CD14-positive monocyte (primary cell): ENCODE results near the gene CSPG4. TPM values are rescaled to one million over a fixed set of nuclear protein-coding genes. Genes with fewer than 3 reads are reported as not detected.

Source experiments
- DNase-seq, 3 donors: peaks; one replicate each; pipeline ENCODE4 v3.0.0-alpha.2; 2011 to 2022
- H2AFZ ChIP-seq: 2 replicates; pipeline ENCODE4 v1.6.0; 2012; ENCODE audit warnings: mild to moderate bottlenecking, low read depth, low read length, inconsistent platforms; ENCODE audit not compliant: insufficient read depth, poor library complexity, severe bottlenecking
- H3K27ac ChIP-seq, 2 donors: 1 replicate in 1 of 2; 2 replicates in 1 of 2; pipeline ENCODE4 v1.5.1; 2012 to 2013; ENCODE audit warnings: low read length in 2 of 2, control low read depth in 1 of 2, inconsistent platforms in 1 of 2, low read depth in 1 of 2, mild to moderate bottlenecking in 1 of 2
- H3K27me3 ChIP-seq, 2 donors: one replicate each; pipeline versions ENCODE4 v1.6.0 to v1.6.1; 2011 to 2013; ENCODE audit warnings: low read length in 2 of 2; ENCODE audit not compliant: control insufficient read depth in 2 of 2, insufficient read depth in 2 of 2
- H3K36me3 ChIP-seq, 2 donors: replicated peaks in 1 of 2; 1 replicate in 1 of 2; 2 replicates in 1 of 2; pipeline versions ENCODE4 v1.5.1 to v1.6.1; 2012 to 2013; ENCODE audit warnings: low read length in 2 of 2, control low read depth in 1 of 2, inconsistent platforms in 1 of 2, mild to moderate bottlenecking in 1 of 2; ENCODE audit not compliant: insufficient read depth in 2 of 2, control insufficient read depth in 1 of 2
- H3K4me1 ChIP-seq, 2 donors: 1 replicate in 1 of 2; 2 replicates in 1 of 2; pipeline versions ENCODE4 v1.5.1 to v1.6.1; 2012 to 2013; ENCODE audit warnings: low read length in 2 of 2, control low read depth in 1 of 2, inconsistent platforms in 1 of 2, mild to moderate bottlenecking in 1 of 2, moderate library complexity in 1 of 2; ENCODE audit not compliant: insufficient read depth in 2 of 2, control insufficient read depth in 1 of 2
- H3K4me2 ChIP-seq: replicated peaks from 2 replicates; pipeline ENCODE3; 2012; ENCODE audit warnings: low read length, moderate library complexity, mild to moderate bottlenecking; ENCODE audit not compliant: poor library complexity, severe bottlenecking; ENCODE audit errors: extremely low read depth
- H3K4me3 ChIP-seq, 3 experiments: fragments of 200-600 bp in 1 of 3; sonication (generic) in 1 of 3; replicated peaks in 1 of 3; 1 replicate in 2 of 3; 2 replicates in 1 of 3; pipeline ENCODE4 v1.5.1; 2011 to 2013; ENCODE audit warnings: low read length in 3 of 3, mild to moderate bottlenecking in 3 of 3, control low read depth in 2 of 3, low read depth in 2 of 3, inconsistent platforms in 1 of 3, moderate library complexity in 1 of 3
- H3K79me2 ChIP-seq: 2 replicates; pipeline ENCODE4 v1.6.0; 2012; ENCODE audit warnings: mild to moderate bottlenecking, control low read depth, inconsistent platforms, low read length, moderate library complexity; ENCODE audit not compliant: insufficient read depth
- H3K9ac ChIP-seq: 2 replicates; pipeline ENCODE4 v1.6.0; 2017; ENCODE audit warnings: low read length, mild to moderate bottlenecking; ENCODE audit not compliant: insufficient read depth, poor library complexity, severe bottlenecking
- H3K9me3 ChIP-seq, 2 donors: replicated peaks in 1 of 2; 1 replicate in 1 of 2; 2 replicates in 1 of 2; pipeline versions ENCODE4 v1.5.1 to v1.6.1; 2012 to 2013; ENCODE audit warnings: low read length in 2 of 2, control low read depth in 1 of 2; ENCODE audit not compliant: control insufficient read depth in 1 of 2, insufficient read depth in 1 of 2
- H4K20me1 ChIP-seq: 2 replicates; pipeline ENCODE4 v1.6.0; 2012; ENCODE audit warnings: mild to moderate bottlenecking, low read length, control low read depth, moderate library complexity; ENCODE audit not compliant: insufficient read depth
- H3K27ac Mint-ChIP-seq, 7 donors: one replicate each; pipeline ENCODE4 v1.8.0; 2020; ENCODE audit warnings: mild to moderate bottlenecking in 7 of 7, mixed read lengths in 7 of 7, moderate library complexity in 6 of 7, inconsistent platforms in 2 of 7
- H3K27me3 Mint-ChIP-seq, 3 donors: one replicate each; pipeline ENCODE4 v1.8.0; 2021 to 2022; ENCODE audit warnings: low read depth in 3 of 3, mild to moderate bottlenecking in 3 of 3, mixed read lengths in 3 of 3, moderate library complexity in 3 of 3, inconsistent platforms in 1 of 3
- H3K36me3 Mint-ChIP-seq, 2 donors: one replicate each; pipeline ENCODE4 v1.8.0; 2020; ENCODE audit warnings: mixed read lengths in 2 of 2, inconsistent platforms in 1 of 2, mild to moderate bottlenecking in 1 of 2
- H3K4me1 Mint-ChIP-seq: one replicate; pipeline ENCODE4 v1.8.0; 2020; ENCODE audit warnings: mild to moderate bottlenecking, mixed read lengths
- H3K4me3 Mint-ChIP-seq, 2 donors: one replicate each; pipeline ENCODE4 v1.8.0; 2020; ENCODE audit warnings: mild to moderate bottlenecking in 2 of 2, mixed read lengths in 2 of 2, moderate library complexity in 1 of 2
- H3K9me3 Mint-ChIP-seq, 7 donors: one replicate each; pipeline ENCODE4 v1.8.0; 2020 to 2022; ENCODE audit warnings: mixed read lengths in 7 of 7, mild to moderate bottlenecking in 6 of 7, moderate library complexity in 6 of 7, inconsistent platforms in 2 of 7
- CTCF ChIP-seq: fragments of 200-600 bp; IDR thresholded peaks from one replicate; pipeline ENCODE4 v1.8.0; 2022; ENCODE audit warnings: antibody characterized with exemption, mild to moderate bottlenecking
- WGBS: methylation state at CpG from one replicate; pipeline ENCODE4 v1.1.5; 2013; ENCODE audit warnings: missing lambda C conversion rate; ENCODE audit not compliant: insufficient coverage; 5-methylcytosine and 5-hydroxymethylcytosine counted together
- intact Hi-C, 2 donors: fragments of 100-400 bp; cut with micrococcal nuclease; formaldehyde crosslinking; loops; one replicate each; pipeline versions ENCODE4 v1.15.0 to v1.15.1; 2023
- polyA plus RNA-seq, 3 donors: library from polyadenylated mRNA; depleted of rRNA in 1 of 3; unstranded in 2 of 3; stranded (reverse) in 1 of 3; fragments of 300-500 nt in 2 of 3; fragments of >200 nt in 1 of 3; fragmentation: Illumina TruSeq in 2 of 3; gene quantifications; 1 replicate in 2 of 3; 2 replicates in 1 of 3; pipeline ENCODE4 v1.2.3, GENCODE V29; 2012 to 2021

CSPG4 gene
- polyA plus RNA-seq, 3 donors = not detected

- H3K27me3 ChIP-seq = no peaks in the 10 kb centered on the region
- no peak overlapping the region for H3K27ac ChIP-seq
- H2AFZ ChIP-seq = no peak overlapping the region
- H3K79me2 ChIP-seq = no peaks in the 10 kb centered on the region
- no peaks in the 10 kb centered on the region for H3K36me3 ChIP-seq
- no peaks in the 10 kb centered on the region for H3K36me3 Mint-ChIP-seq
- no peak overlapping the region for H3K4me3 Mint-ChIP-seq
- no peak overlapping the region for H3K9ac ChIP-seq
- H3K9me3 ChIP-seq = no peaks in the 10 kb centered on the region
- H3K27me3 Mint-ChIP-seq = peaks cover 2 to 5% (median 5%) of the 10 kb centered on the region in 3 donors
- no peak for DNase-seq
- 88% methylated on average over 13 of the region's 16 CpGs for whole genome bisulfite sequencing
- TF ChIP-seq CTCF = no peak
- intact Hi-C loops = no loop called here
- no peaks in the 10 kb centered on the region for H4K20me1 ChIP-seq
- no peaks in the 10 kb centered on the region for H3K4me1 Mint-ChIP-seq
- H3K4me3 ChIP-seq = no peak overlapping the region
- H3K4me2 ChIP-seq = no peak overlapping the region
- H3K9me3 Mint-ChIP-seq = no peaks in the 10 kb centered on the region
- no peak overlapping the region for H3K27ac Mint-ChIP-seq
- H3K4me1 ChIP-seq = no peaks in the 10 kb centered on the region
These were observed 35.0 kb downstream of the CSPG4 start for GRCh38 chr15:75677465-75678323.

GRCh38 chr15:75676688-75677464, 35.8 kb downstream of the CSPG4 start:
- Mint-ChIP-seq H3K36me3 (no peaks in the 10 kb centered on the region), H3K4me1 (no peaks in the 10 kb centered on the region)
- intact Hi-C loops = no loop called here

More at GRCh38 chr15:75676688-75677464, 35.8 kb downstream of the CSPG4 start:
- WGBS = 93% methylated on average over 28 of the region's 30 CpGs
- no peak overlapping the region for H3K27ac Mint-ChIP-seq
- H3K4me3 Mint-ChIP-seq = no peak overlapping the region
- H4K20me1 ChIP-seq = no peaks in the 10 kb centered on the region
- H3K4me3 ChIP-seq = no peak overlapping the region
- H3K36me3 ChIP-seq = no peaks in the 10 kb centered on the region
- no peaks in the 10 kb centered on the region for H3K27me3 ChIP-seq
- no peaks in the 10 kb centered on the region for H3K4me1 ChIP-seq
- H3K79me2 ChIP-seq = no peaks in the 10 kb centered on the region
- H3K9me3 ChIP-seq = no peaks in the 10 kb centered on the region
- H3K9me3 Mint-ChIP-seq = no peaks in the 10 kb centered on the region
- no peak for DNase-seq
- H3K27ac ChIP-seq = no peak overlapping the region
- peaks cover 2 to 6% (median 3%) of the 10 kb centered on the region in 3 donors for H3K27me3 Mint-ChIP-seq
- no peak overlapping the region for H3K9ac ChIP-seq
- H2AFZ ChIP-seq = no peak overlapping the region
- TF ChIP-seq CTCF = no peak
- H3K4me2 ChIP-seq = no peak overlapping the region
